ENCODE data around the gene RGL2. TPM values are rescaled to one million over a fixed set of nuclear protein-coding genes. Genes with fewer than 3 reads are reported as not detected.

RGL2 gene
- total and polyA plus RNA-seq, 9 donors, result 26.9 to 82.0 (median 64.9) TPM

- H3K27ac ChIP-seq, result no peak overlapping the region
- H3K4me3 ChIP-seq, result no peak overlapping the region
- WGBS, 3 donors, result 64 to 69% (median 67%) methylated on average over 9 of the region's 9 CpGs
- DNase-seq, result peak in 1 of 5 donors; percentile 35
- intact Hi-C loops (cut with DNase I), result no loop called here
- no peaks in the 10 kb centered on the region for H3K27me3 ChIP-seq
- no peaks in the 10 kb centered on the region for H3K36me3 ChIP-seq
- no peaks in the 10 kb centered on the region for H3K9me3 ChIP-seq
- TF ChIP-seq EP300 (IDR thresholded peaks at IDR 0.05) (no peak), POLR2A (IDR thresholded peaks at IDR 0.05) (no peak)
- TF ChIP-seq, protein P1, sequence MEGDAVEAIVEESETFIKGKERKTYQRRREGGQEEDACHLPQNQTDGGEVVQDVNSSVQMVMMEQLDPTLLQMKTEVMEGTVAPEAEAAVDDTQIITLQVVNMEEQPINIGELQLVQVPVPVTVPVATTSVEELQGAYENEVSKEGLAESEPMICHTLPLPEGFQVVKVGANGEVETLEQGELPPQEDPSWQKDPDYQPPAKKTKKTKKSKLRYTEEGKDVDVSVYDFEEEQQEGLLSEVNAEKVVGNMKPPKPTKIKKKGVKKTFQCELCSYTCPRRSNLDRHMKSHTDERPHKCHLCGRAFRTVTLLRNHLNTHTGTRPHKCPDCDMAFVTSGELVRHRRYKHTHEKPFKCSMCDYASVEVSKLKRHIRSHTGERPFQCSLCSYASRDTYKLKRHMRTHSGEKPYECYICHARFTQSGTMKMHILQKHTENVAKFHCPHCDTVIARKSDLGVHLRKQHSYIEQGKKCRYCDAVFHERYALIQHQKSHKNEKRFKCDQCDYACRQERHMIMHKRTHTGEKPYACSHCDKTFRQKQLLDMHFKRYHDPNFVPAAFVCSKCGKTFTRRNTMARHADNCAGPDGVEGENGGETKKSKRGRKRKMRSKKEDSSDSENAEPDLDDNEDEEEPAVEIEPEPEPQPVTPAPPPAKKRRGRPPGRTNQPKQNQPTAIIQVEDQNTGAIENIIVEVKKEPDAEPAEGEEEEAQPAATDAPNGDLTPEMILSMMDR (IDR thresholded peaks at IDR 0.05), result no peak
- peaks cover 7% of the 10 kb centered on the region for H3K4me1 ChIP-seq (ENCODE audit: insufficient read depth)
Observed at GRCh38 chr6:33321227-33321626, 22.5 kb upstream of the RGL2 start.

DNA sequence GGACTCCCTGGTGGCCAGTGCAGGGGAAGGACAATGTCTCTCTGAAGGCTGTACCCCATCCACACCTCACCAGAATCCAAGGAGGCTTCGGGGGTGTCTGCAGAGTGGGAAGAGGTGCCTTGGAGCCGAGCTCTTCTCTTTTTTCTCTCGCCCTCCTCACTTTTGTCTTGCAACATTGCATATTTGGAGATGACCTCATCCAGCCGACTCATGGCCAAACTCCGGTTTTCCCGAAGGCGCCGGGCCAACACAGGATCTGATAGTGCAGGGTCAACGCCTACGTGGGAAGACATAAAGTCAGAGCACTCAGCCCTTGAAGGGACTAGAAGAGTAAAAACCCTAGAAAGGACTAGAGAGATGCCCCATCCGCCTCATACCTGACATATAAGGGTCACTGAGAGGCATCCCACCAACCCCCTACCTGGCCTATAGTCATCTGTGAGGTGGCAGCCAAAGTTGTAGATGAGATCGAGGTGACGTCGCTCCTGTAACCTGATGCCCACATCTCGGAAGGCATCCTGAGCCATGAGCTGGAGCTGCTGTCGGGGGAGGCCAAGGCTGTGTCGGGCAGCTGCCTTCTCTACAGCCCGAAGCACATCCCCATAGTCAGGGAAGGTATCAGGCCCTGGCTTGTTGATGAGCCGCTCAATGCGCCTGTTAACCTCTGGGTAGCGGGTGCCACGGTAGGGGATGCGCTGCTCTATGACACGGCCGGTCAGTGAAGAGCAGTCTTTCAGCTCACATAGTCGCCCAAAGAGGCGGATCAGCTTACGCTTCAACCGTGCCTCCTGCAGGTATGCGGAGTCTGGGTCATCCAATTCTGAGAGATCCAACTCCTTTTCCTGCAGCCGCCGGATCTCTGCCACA, 21.8 kb upstream of the RGL2 start:
- H3K4me3 ChIP-seq, result no peak overlapping the region

DNA sequence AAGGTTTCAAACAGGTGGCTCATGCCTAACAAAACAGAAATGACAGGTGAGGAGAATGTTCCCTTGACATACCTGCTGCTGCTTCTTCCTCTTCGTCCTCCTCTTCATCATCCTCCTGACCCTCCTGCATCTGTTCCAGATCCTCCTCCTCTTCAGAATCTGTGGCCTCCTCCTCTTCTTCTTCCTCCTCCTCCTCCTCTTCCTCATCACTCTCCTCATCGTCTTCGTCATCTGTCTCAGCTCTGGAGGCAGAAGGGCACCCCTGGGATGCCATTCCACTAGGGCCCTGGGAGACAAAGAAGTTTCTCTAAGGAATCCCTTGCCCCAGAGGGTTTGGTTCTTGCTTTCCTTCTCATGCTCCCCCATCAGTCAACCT, 21.2 kb upstream of the RGL2 start:
- no peaks in the 10 kb centered on the region for H3K27me3 ChIP-seq
- H3K27ac ChIP-seq, result no peak overlapping the region
- no peaks in the 10 kb centered on the region for H3K9me3 ChIP-seq
- H3K4me3 ChIP-seq, result no peak overlapping the region
- 82 to 90% (median 83%) methylated on average over 3 of the region's 3 CpGs for WGBS, 3 donors
- no peak for DNase-seq
- H3K36me3 ChIP-seq, result no peaks in the 10 kb centered on the region
- TF ChIP-seq POLR2A (IDR thresholded peaks at IDR 0.05), result no peak
- TF ChIP-seq EP300 (IDR thresholded peaks at IDR 0.05), result no peak
- TF ChIP-seq, protein P1 (IDR thresholded peaks at IDR 0.05), result no peak
- intact Hi-C loops (cut with DNase I), result loop anchor here in 2 of 4 donors (5.0 to 10.0 kb wide), 3 partner anchors 48 to 105 kb away; partner anchors contain the start of genes CUTA (in 1 of the 2), PHF1 (in 1 of the 2), RPS18 (in 1 of the 2) and SYNGAP1 (in 1 of the 2)
- peaks cover 12% of the 10 kb centered on the region for H3K4me1 ChIP-seq (ENCODE audit: insufficient read depth)

More for the DNA sequence above, 21.8 kb upstream of the RGL2 start:
- 64 to 75% (median 70%) methylated on average over 32 of the region's 32 CpGs for WGBS, 3 donors
- Histone ChIP-seq H3K27me3 (no peaks in the 10 kb centered on the region), H3K36me3 (no peaks in the 10 kb centered on the region), H3K27ac (no peak overlapping the region), H3K9me3 (no peaks in the 10 kb centered on the region), H3K4me1 (ENCODE audit: insufficient read depth) (peaks cover 7% of the 10 kb centered on the region)
- TF ChIP-seq POLR2A (IDR thresholded peaks at IDR 0.05) (no peak), EP300 (IDR thresholded peaks at IDR 0.05) (no peak)
- TF ChIP-seq, protein P1 (IDR thresholded peaks at IDR 0.05), result no peak
- intact Hi-C loops (cut with DNase I), result no loop called here
- peak in 4 of 5 donors; percentile 20 to 64 (median 56) for DNase-seq

DNA sequence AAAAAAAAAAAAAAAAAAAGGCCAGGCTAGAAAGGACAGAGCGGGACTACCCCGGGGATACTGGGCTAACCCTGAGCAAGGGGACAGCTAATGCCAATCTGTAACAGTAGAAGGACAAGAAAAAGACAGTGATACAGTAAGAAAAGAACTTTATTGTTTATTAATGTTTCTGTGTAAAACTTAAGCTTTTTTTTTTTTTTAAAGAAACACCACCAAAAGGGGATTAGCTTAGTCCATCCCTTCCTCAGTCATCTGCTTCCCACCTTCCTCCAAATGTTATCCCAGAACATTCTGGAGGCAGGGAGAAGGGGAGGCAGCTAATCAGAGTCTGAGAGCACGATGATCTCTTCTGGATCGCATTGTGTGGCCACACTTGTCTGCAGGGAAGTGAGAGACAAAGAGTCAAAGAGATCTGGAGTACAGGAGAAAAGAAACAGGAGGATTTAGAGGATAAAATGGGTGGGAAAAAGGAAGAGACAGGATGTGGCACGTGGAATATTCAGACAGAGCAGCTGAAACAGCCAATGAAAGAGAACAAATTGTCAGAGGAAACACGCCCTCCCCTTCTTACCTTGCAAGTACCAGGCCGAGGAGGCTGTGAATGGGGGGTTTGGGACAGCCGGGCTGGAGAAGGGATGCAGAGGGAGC, 19.8 kb upstream of the RGL2 start:
- no peak for TF ChIP-seq EP300 (IDR thresholded peaks at IDR 0.05)
- TF ChIP-seq, protein P1 (IDR thresholded peaks at IDR 0.05), result no peak
- TF ChIP-seq POLR2A (IDR thresholded peaks at IDR 0.05), result no peak
- peak in 2 of 5 donors; percentile 40 to 42 for DNase-seq
- no peaks in the 10 kb centered on the region for H3K36me3 ChIP-seq
- H3K27ac ChIP-seq, result peak overlapping the region in 1 of 2 donors; percentile 23
- WGBS, 3 donors, result 51 to 62% (median 56%) methylated on average over 8 of the region's 8 CpGs
- peaks cover 14% of the 10 kb centered on the region for H3K4me1 ChIP-seq (ENCODE audit: insufficient read depth)
- peak overlapping the region; percentile 49 for H3K4me3 ChIP-seq
- H3K27me3 ChIP-seq, result no peaks in the 10 kb centered on the region
- intact Hi-C loops (cut with DNase I), result loop anchor here in 2 of 4 donors (5.0 to 10.0 kb wide), 3 partner anchors 46 to 106 kb away; partner anchors contain the start of genes CUTA (in 1 of the 2), PHF1 (in 1 of the 2), RPS18 (in 1 of the 2) and SYNGAP1 (in 1 of the 2)
- no peaks in the 10 kb centered on the region for H3K9me3 ChIP-seq
